Activated CD4-positive, alpha-beta memory T cell treated with anti-CD3 and anti-CD28 coated beads for 36 hours (primary cell): ENCODE results near the gene TPI1. TPM values are rescaled to one million over a fixed set of nuclear protein-coding genes. Genes with fewer than 3 reads are reported as not detected.
"Not testable (repeated sequence)": the region's sequence is repeated elsewhere in the genome, so short reads cannot be mapped to it uniquely, and the experiment has no call there.

Experiments
- CTCF ChIA-PET: fragments of 350-600 bp; sonication (Branson Sonifier 250); formaldehyde crosslinking; loops from one replicate; lab custom pipeline; 2021; ENCODE audit warnings: antibody characterized with exemption, inconsistent platforms; lab: Charles Lee
- POLR2A ChIA-PET: fragments of 350-600 bp; sonication (Branson Sonifier 250); formaldehyde crosslinking; loops from one replicate; lab custom pipeline; 2021; ENCODE audit warnings: antibody characterized with exemption; lab: Charles Lee
- DNase-seq: peaks from one replicate; pipeline ENCODE4 v3.0.0-alpha.2; 2020
- H3K27ac Mint-ChIP-seq: one replicate; pipeline ENCODE4 v1.8.0; 2021; ENCODE audit warnings: mixed read lengths
- H3K27me3 Mint-ChIP-seq: one replicate; pipeline ENCODE4 v1.8.0; 2021; ENCODE audit warnings: mixed read lengths
- H3K36me3 Mint-ChIP-seq: one replicate; pipeline ENCODE4 v1.8.0; 2021; ENCODE audit warnings: mixed read lengths
- H3K4me1 Mint-ChIP-seq: one replicate; pipeline ENCODE4 v1.8.0; 2021; ENCODE audit warnings: low read depth, mixed read lengths
- H3K4me3 Mint-ChIP-seq: one replicate; pipeline ENCODE4 v1.8.0; 2021; ENCODE audit warnings: mild to moderate bottlenecking, mixed read lengths
- H3K9me3 Mint-ChIP-seq: one replicate; pipeline ENCODE4 v1.8.0; 2021; ENCODE audit warnings: mixed read lengths
- intact Hi-C: fragments of 100-400 bp; cut with micrococcal nuclease; formaldehyde crosslinking; loops from one replicate; pipeline ENCODE4 v1.15.1; 2023
- total RNA-seq, 2 experiments: library from RNA; stranded (reverse); gene quantifications; one replicate each; pipeline ENCODE4 v1.2.3, GENCODE V29; 2021

TPI1 gene
- total RNA-seq, 2 experiments from 2014 or later, result 1,432 to 1,495 TPM

DNA sequence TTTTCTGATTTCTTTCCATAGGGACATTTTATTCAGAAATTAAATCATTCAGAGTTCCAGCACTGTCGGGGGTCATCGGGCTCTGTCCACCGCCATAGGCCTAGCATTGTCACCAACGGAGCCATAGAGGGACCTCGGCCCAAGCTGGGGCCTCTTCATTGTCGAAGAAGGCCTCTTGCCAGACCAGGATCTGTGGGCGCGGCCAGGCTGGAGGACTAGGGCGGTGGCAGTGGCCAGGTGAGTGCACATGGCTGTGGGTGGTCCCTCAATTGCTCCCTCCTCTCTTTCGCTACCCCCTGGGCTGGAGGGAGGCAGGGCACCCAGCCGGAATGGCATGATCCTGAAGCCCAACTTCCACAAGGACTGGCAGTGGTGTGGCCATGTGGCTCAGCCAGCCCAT lies 16.4 kb downstream of the TPI1 start:
- H3K9me3 Mint-ChIP-seq, result no peaks in the 10 kb centered on the region
- intact Hi-C loops, result no loop called here
- CTCF ChIA-PET, result interaction anchor here (1.1 kb wide), 1 partner anchor 131 kb away, joined by 3 read pairs; the partner anchor contains the start of gene MLF2
- H3K27ac Mint-ChIP-seq, result no peak overlapping the region
- no peaks in the 10 kb centered on the region for H3K27me3 Mint-ChIP-seq
- no peaks in the 10 kb centered on the region for H3K4me1 Mint-ChIP-seq
- H3K4me3 Mint-ChIP-seq, result no peak overlapping the region
- POLR2A ChIA-PET, result no interaction called here
- peaks cover 6% of the 10 kb centered on the region for H3K36me3 Mint-ChIP-seq
- no peak for DNase-seq

- POLR2A ChIA-PET, result no interaction called here
- Mint-ChIP-seq H3K4me3 (no peak overlapping the region), H3K27me3 (no peaks in the 10 kb centered on the region), H3K27ac (no peak overlapping the region), H3K36me3 (peaks cover 6% of the 10 kb centered on the region), H3K9me3 (no peaks in the 10 kb centered on the region), H3K4me1 (no peaks in the 10 kb centered on the region)
- DNase-seq, result no peak
- CTCF ChIA-PET, result interaction anchor here (0.6 to 0.8 kb wide), 2 partner anchors 11 to 41 kb away, joined by 3 read pairs; partner anchors contain the start of gene SPSB2
- intact Hi-C loops, result no loop called here
Observed at GRCh38 chr12:6884539-6884938, 17.2 kb downstream of the TPI1 start.

DNA sequence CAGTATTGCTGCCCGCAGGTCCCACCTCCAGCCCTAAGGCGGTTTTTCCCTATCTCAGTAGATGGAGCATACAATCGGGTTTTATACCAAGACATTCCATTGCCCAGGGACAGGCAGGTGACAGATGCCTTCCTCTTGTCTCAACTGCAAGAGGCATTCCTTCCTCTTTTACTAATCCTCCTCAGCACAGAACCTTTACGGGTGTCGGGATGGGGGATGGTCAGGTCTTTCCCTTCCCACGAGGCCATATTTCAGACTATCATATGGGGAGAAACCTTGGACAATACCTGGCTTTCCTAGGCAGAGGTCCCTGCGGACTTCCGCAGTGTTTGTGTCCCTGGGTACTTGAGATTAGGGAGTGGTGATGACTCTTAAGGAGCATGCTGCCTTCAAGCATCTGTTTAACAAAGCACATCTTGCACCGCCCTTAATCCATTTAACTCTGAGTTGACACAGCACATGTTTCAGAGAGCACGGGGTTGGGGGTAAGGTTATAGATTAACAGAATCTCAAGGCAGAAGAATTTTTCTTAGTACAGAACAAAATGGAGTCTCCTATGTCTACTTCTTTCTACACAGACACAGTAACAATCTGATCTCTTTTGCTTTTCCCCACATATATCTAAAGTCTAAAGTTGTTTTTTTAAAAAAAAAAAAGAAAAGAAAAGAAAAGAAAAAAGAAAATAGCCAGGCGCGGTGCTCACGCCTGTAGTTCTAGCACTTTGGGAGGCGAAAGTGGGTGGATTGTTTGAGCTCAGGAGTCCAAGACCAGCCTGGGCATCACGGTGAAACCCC lies 19.1 kb downstream of the TPI1 start:
- DNase-seq, H3K4me1 Mint-ChIP-seq, H3K4me3 Mint-ChIP-seq, intact Hi-C loops, CTCF ChIA-PET, H3K27me3 Mint-ChIP-seq, H3K27ac Mint-ChIP-seq, H3K9me3 Mint-ChIP-seq, H3K36me3 Mint-ChIP-seq: not testable (repeated sequence)
- POLR2A ChIA-PET, result interaction anchor here (1.0 kb wide), 1 partner anchor 13 kb away, joined by 3 read pairs; the partner anchor contains the start of gene SPSB2

DNA sequence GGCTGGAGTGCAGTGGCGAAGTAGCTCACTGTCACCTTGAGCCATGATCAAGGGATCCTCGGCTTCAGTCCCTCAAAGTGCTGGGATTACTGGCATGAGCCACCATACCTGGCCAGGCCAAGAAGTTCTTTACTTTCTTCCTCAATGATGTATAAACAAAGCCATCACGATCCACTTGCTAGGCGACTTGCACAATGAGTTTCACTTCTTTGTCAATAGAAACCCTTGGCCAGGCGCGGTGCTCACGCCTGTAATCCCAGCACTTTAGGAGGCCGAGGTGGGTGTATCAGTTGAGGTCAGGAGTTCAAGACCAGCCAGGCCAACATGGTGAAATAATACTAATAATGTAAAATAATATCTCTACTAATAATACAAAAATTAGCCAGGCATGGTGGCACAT lies 20.1 kb downstream of the TPI1 start:
- H3K27ac Mint-ChIP-seq, result no peak overlapping the region
- peaks cover 15% of the 10 kb centered on the region for H3K4me1 Mint-ChIP-seq
- no peaks in the 10 kb centered on the region for H3K9me3 Mint-ChIP-seq
- POLR2A ChIA-PET, result interaction anchor here (1.0 kb wide), 1 partner anchor 14 kb away, joined by 3 read pairs; the partner anchor contains the start of gene SPSB2
- intact Hi-C loops, result no loop called here
- no peak for DNase-seq
- no peak overlapping the region for H3K4me3 Mint-ChIP-seq
- H3K27me3 Mint-ChIP-seq, result no peaks in the 10 kb centered on the region
- peaks cover 8% of the 10 kb centered on the region for H3K36me3 Mint-ChIP-seq
- CTCF ChIA-PET, result no interaction called here

- CTCF ChIA-PET, result no interaction called here
- no peaks in the 10 kb centered on the region for H3K9me3 Mint-ChIP-seq
- H3K4me3 Mint-ChIP-seq, result no peak overlapping the region
- H3K27me3 Mint-ChIP-seq, result no peaks in the 10 kb centered on the region
- intact Hi-C loops, result no loop called here
- H3K36me3 Mint-ChIP-seq, result peaks cover 8% of the 10 kb centered on the region
- peaks cover 17% of the 10 kb centered on the region for H3K4me1 Mint-ChIP-seq
- POLR2A ChIA-PET, result no interaction called here
- peak overlapping the region; percentile 38 for H3K27ac Mint-ChIP-seq
- DNase-seq, result no peak
Observed at GRCh38 chr12:6888360-6888759, 21.0 kb downstream of the TPI1 start.

- intact Hi-C loops, H3K4me3 Mint-ChIP-seq: not testable (repeated sequence)
- CTCF ChIA-PET, result interaction anchor here (3.2 kb wide), 1 partner anchor 20 kb away, joined by 27 read pairs; no protein-coding TSS in a partner anchor
Observed at GRCh38 chr12:6888794-6889193, 21.5 kb downstream of the TPI1 start.

DNA sequence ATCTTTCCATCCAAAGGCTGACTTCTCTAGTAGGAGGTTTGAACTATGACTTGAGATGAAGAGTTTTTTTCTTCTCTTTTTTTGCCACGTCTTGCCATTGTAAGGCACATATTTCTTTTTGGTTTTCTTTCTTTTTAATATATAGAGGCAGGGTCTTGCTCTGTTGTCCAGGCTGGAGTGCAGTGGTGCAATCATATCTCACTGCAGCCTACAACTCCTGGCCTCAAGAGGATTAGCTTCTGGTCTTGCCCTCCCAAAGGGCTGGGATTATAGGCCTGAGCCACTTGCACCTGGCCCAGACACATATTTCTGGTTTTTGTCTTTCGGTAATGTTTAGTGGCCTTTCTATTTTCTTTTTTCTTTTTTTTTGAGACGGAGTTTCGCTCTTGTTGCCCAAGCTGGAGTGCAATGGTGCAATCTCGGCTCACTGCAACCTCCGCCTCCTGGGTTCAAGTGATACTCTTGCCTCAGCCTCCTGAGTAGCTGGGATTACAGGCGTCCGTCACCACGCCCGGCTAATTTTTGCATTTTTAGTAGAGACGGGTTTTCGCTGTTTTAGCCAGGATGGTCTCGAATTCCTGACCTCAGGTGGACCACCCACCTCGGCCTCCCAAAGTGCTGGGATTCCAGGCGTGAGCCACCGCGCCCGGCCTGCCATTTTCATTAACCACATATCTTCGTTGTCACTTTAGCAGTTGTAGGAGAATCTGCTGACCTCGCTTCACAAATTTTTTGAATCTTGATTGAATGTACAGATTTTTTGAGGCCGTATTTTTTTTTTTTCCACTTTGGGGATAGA lies 22.6 kb downstream of the TPI1 start:
- peak overlapping the region; percentile 97 for H3K27ac Mint-ChIP-seq
- H3K4me1 Mint-ChIP-seq, result peaks cover 17% of the 10 kb centered on the region
- H3K9me3 Mint-ChIP-seq, H3K27me3 Mint-ChIP-seq, H3K36me3 Mint-ChIP-seq, DNase-seq, POLR2A ChIA-PET, intact Hi-C loops: not testable (repeated sequence)
- H3K4me3 Mint-ChIP-seq, result peak overlapping the region; percentile 84
- CTCF ChIA-PET, result interaction anchor here (3.2 kb wide), 1 partner anchor 21 kb away, joined by 27 read pairs; no protein-coding TSS in a partner anchor

More at GRCh38 chr12:6888794-6889193, 21.5 kb downstream of the TPI1 start:
- H3K9me3 Mint-ChIP-seq, DNase-seq, H3K36me3 Mint-ChIP-seq, H3K27me3 Mint-ChIP-seq, POLR2A ChIA-PET: not testable (repeated sequence)
- Mint-ChIP-seq H3K4me1 (peaks cover 17% of the 10 kb centered on the region), H3K27ac (peak overlapping the region; percentile 38)

- POLR2A ChIA-PET, result interaction anchor here (0.8 to 2.0 kb wide), 14 partner anchors 13 to 201 kb away, joined by 3 to 24 read pairs (median 5); partner anchors contain the start of genes C12orf57, CD4, CDCA3 and ENO2
- H3K4me3 Mint-ChIP-seq, result peak overlapping the region; percentile 84
- H3K36me3 Mint-ChIP-seq, result peaks cover 2% of the 10 kb centered on the region
- no peaks in the 10 kb centered on the region for H3K9me3 Mint-ChIP-seq
- H3K4me1 Mint-ChIP-seq, result peaks cover 17% of the 10 kb centered on the region
- intact Hi-C loops, result loop anchor here (1.0 kb wide), 7 partner anchors 13 to 138 kb away; partner anchors contain the start of genes ENO2, LRRC23, MLF2 and RNU7-1
- no peaks in the 10 kb centered on the region for H3K27me3 Mint-ChIP-seq
- DNase-seq, result peak; percentile 99
- peak overlapping the region; percentile 97 for H3K27ac Mint-ChIP-seq
- CTCF ChIA-PET, result interaction anchor here (0.6 to 3.2 kb wide), 37 partner anchors 9 to 222 kb away, joined by 3 to 53 read pairs (median 5); partner anchors contain the start of genes C12orf57, CD4, CDCA3 and COPS7A
Observed at GRCh38 chr12:6890789-6891645, 23.7 kb downstream of the TPI1 start.

DNA sequence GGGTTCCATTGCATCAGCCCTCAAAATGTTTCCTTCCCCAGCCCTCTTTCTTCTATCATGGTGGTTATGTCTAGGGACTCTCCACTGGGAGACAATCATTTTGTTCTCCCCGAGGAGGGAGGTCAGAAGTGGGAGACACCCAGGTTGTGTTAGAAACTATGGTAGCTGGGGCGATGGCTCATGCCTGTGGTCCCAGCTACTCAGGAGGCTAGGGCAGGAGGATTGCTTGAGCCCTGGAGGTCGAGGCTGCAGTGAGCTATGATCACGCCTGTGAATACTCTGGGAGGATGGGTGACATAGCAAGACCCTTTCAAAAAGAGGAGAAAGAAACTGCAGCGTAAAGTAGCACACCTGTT lies 24.3 kb downstream of the TPI1 start:
- intact Hi-C loops, result loop anchor here (1.0 kb wide), 7 partner anchors 13 to 138 kb away; partner anchors contain the start of genes ENO2, LRRC23, MLF2 and RNU7-1
- ChIA-PET CTCF (interaction anchor here (0.6 to 3.2 kb wide), 33 partner anchors 8 to 221 kb away, joined by 3 to 53 read pairs (median 5); partner anchors contain the start of genes C12orf57, CD4, CDCA3 and COPS7A), POLR2A (interaction anchor here (0.8 to 2.0 kb wide), 14 partner anchors 13 to 202 kb away, joined by 3 to 24 read pairs (median 5); partner anchors contain the start of genes C12orf57, CD4, CDCA3 and ENO2)
- H3K36me3 Mint-ChIP-seq, result peaks cover 2% of the 10 kb centered on the region
- peaks cover 17% of the 10 kb centered on the region for H3K4me1 Mint-ChIP-seq
- H3K4me3 Mint-ChIP-seq, result peak overlapping the region; percentile 82
- DNase-seq, result peak; percentile 35
- peak overlapping the region; percentile 97 for H3K27ac Mint-ChIP-seq
- no peaks in the 10 kb centered on the region for H3K9me3 Mint-ChIP-seq
- no peaks in the 10 kb centered on the region for H3K27me3 Mint-ChIP-seq

- H3K27ac Mint-ChIP-seq, H3K27me3 Mint-ChIP-seq, intact Hi-C loops, H3K9me3 Mint-ChIP-seq, H3K36me3 Mint-ChIP-seq, DNase-seq: not testable (repeated sequence)
- ChIA-PET CTCF (interaction anchor here (2.0 to 2.4 kb wide), 4 partner anchors 20 to 65 kb away, joined by 4 to 53 read pairs (median 17); partner anchors contain the start of genes CDCA3, SPSB2 and USP5), POLR2A (interaction anchor here (2.0 kb wide), 2 partner anchors 22 to 51 kb away, joined by 8 to 9 read pairs; partner anchors contain the start of genes C12orf57, ENO2 and RNU7-1)
- peak overlapping the region; percentile 30 for H3K4me3 Mint-ChIP-seq
- H3K4me1 Mint-ChIP-seq, result peaks cover 17% of the 10 kb centered on the region
Observed at GRCh38 chr12:6892683-6893082, 25.4 kb downstream of the TPI1 start.

DNA sequence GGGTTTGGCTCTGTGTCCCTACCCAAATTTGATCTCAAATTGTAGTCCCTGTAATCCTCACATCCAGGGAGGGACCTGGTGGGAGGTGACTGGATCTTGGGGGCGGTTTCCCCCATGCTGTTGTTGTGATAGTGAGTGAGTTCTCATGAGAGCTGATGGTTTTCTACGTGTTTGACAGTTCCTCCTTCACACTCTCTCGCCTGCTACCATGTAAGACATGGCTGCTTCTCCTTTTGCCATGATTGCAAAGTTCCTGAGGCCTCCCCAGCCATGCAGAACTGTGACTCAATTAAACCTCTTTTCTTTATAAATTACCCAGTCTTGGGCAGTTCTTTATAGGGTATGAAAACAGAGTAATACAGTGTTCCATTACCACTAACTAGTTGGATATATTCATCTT lies 27.0 kb downstream of the TPI1 start:
- intact Hi-C loops, result no loop called here
- H3K27me3 Mint-ChIP-seq, result no peaks in the 10 kb centered on the region
- H3K9me3 Mint-ChIP-seq, result no peaks in the 10 kb centered on the region
- ChIA-PET CTCF (interaction anchor here (0.6 to 1.0 kb wide), 2 partner anchors 44 to 70 kb away, joined by 3 to 6 read pairs; no protein-coding TSS in a partner anchor), POLR2A (no interaction called here)
- H3K4me3 Mint-ChIP-seq, result no peak overlapping the region
- H3K27ac Mint-ChIP-seq, result no peak overlapping the region
- no peak for DNase-seq
- peaks cover 17% of the 10 kb centered on the region for H3K4me1 Mint-ChIP-seq
- H3K36me3 Mint-ChIP-seq, result peaks cover 2% of the 10 kb centered on the region
